Tibial nerve (tissue), 3 donors: ENCODE results near the gene CCDC182.

Experiments
- POLR2A ChIP-seq, 2 donors: fragments of 450-650 bp; IDR thresholded peaks; one replicate each; pipeline ENCODE4 v1.6.1; 2017; ENCODE audit warnings: antibody characterized with exemption in 2 of 2, mild to moderate bottlenecking in 2 of 2, moderate library complexity in 2 of 2
- TF ChIP-seq, protein P1 (sequence below), 5 experiments: fragments of 200-600 bp in 3 of 5; fragments of 450-650 bp in 2 of 5; sonication (generic) in 3 of 5; IDR thresholded peaks; one replicate each; pipeline ENCODE4 v1.5.1; 2016 to 2019; ENCODE audit warnings: antibody characterized with exemption in 5 of 5, mild to moderate bottlenecking in 3 of 5, moderate library complexity in 2 of 5

GRCh38 chr17:57723427-57724025 is 21.6 kb downstream of the CCDC182 start:
- TF ChIP-seq, protein P1, sequence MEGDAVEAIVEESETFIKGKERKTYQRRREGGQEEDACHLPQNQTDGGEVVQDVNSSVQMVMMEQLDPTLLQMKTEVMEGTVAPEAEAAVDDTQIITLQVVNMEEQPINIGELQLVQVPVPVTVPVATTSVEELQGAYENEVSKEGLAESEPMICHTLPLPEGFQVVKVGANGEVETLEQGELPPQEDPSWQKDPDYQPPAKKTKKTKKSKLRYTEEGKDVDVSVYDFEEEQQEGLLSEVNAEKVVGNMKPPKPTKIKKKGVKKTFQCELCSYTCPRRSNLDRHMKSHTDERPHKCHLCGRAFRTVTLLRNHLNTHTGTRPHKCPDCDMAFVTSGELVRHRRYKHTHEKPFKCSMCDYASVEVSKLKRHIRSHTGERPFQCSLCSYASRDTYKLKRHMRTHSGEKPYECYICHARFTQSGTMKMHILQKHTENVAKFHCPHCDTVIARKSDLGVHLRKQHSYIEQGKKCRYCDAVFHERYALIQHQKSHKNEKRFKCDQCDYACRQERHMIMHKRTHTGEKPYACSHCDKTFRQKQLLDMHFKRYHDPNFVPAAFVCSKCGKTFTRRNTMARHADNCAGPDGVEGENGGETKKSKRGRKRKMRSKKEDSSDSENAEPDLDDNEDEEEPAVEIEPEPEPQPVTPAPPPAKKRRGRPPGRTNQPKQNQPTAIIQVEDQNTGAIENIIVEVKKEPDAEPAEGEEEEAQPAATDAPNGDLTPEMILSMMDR (IDR thresholded peaks at IDR 0.05) = no peak
- TF ChIP-seq POLR2A (IDR thresholded peaks at IDR 0.05) = no peak
